Measurements from ENCODE around the gene TUBB3.
A peak's percentile ranks its signal among the peaks of the same experiment; 100 is the strongest.
"Not testable (repeated sequence)": the region's sequence is repeated elsewhere in the genome, so short reads cannot be mapped to it uniquely, and the experiment has no call there.

The TUBB3 gene

DNA sequence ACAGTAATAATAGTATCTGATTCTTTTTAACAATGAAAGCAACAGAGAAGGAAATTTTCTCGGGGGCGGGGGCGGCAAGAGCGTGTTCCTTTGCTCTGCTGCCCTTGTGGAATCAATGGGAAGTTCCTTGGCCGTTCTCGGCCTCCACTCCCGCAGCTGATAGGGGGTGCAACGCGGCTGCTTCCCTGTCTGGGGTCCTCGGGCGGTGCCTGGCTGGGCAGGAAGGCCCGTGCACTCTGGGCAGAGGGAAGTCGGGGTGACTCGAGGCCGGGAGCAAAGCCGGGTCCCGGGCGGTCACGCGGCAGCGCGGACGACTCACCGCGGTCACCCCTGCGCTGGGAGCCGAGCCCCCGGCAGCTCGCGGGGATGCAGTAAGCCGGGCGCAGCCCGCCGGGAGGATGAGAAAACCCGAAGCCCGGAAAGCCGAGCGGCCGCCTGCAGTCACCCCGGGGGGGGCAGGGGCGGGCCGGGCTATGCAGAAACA lies 2.5 kb downstream of the TUBB3 start:
- peaks cover 40% of the 10 kb centered on the region for H3K36me3 ChIP-seq
- DNase-seq, result peak; percentile 48
- H3K9me3 ChIP-seq, result no peaks in the 10 kb centered on the region
- H3K27me3 ChIP-seq, result no peaks in the 10 kb centered on the region
- H3K4me1 ChIP-seq, result peaks cover 8% of the 10 kb centered on the region
- H3K4me3 ChIP-seq (ENCODE audit: low read depth, low read length), result peak overlapping the region; percentile 90
- TF ChIP-seq, protein P1, sequence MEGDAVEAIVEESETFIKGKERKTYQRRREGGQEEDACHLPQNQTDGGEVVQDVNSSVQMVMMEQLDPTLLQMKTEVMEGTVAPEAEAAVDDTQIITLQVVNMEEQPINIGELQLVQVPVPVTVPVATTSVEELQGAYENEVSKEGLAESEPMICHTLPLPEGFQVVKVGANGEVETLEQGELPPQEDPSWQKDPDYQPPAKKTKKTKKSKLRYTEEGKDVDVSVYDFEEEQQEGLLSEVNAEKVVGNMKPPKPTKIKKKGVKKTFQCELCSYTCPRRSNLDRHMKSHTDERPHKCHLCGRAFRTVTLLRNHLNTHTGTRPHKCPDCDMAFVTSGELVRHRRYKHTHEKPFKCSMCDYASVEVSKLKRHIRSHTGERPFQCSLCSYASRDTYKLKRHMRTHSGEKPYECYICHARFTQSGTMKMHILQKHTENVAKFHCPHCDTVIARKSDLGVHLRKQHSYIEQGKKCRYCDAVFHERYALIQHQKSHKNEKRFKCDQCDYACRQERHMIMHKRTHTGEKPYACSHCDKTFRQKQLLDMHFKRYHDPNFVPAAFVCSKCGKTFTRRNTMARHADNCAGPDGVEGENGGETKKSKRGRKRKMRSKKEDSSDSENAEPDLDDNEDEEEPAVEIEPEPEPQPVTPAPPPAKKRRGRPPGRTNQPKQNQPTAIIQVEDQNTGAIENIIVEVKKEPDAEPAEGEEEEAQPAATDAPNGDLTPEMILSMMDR (IDR thresholded peaks at IDR 0.05; ENCODE audit: low read depth, low read length), result no peak

DNA sequence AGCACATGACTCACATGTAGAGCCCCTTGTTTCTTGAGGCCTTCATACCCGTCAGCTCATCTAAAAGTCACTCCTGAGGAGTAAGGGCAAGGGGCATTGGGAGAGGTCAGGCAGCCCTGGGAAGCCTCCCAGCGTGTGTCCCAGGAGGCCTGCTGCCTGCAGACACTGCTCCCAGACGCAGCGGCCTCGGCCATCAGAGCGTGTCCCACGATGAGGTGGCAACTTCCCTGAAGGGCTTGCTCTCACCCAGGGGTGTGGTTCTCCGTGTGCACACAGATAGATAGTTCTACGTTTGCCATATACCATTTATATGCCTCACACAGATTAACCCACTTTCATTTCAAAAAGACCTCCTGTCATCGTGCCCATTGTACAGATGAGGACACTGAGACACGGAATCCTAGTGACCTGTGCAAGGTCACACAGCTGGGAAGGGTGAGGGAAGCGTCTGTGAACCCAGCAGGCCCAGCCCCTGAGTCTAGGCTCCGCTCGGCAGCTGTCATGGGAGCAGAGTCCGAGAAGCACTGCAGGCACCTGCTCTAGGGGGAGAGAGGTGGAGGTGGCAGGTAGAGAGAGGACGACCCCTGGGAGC lies 8.3 kb downstream of the TUBB3 start:
- Histone ChIP-seq H3K9me3 (no peaks in the 10 kb centered on the region), H3K27me3 (no peaks in the 10 kb centered on the region), H3K4me3 (ENCODE audit: low read depth, low read length) (no peak overlapping the region), H3K36me3 (peaks cover 91% of the 10 kb centered on the region), H3K4me1 (no peaks in the 10 kb centered on the region)
- no peak for DNase-seq
- TF ChIP-seq, protein P1 (IDR thresholded peaks at IDR 0.05; ENCODE audit: low read depth, low read length), result no peak

DNA sequence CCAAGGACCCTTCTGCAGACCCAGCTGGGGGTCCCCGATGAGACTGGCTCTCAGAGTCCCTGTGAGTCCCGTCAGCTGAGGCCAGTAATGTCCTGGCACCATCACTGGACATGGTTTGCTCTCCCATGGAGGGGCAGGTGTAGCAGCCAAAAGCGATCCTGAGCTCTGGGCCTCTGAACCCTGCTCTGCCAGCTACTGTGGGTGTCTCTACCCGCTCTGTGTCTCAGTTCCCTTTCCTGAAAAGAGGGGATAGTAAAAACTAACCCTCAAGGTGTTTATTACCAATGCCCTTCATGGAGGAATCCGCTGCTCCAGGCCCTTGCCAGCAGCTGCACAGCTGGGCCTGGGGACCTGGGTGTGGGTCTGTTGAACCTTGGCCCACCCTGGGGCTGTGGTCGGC lies 8.8 kb downstream of the TUBB3 start:
- H3K27me3 ChIP-seq, result no peaks in the 10 kb centered on the region
- peaks cover 91% of the 10 kb centered on the region for H3K36me3 ChIP-seq
- H3K4me1 ChIP-seq, result no peaks in the 10 kb centered on the region
- H3K9me3 ChIP-seq, result no peaks in the 10 kb centered on the region
- DNase-seq, result no peak
- no peak overlapping the region for H3K4me3 ChIP-seq (ENCODE audit: low read depth, low read length)
- TF ChIP-seq, protein P1 (IDR thresholded peaks at IDR 0.05; ENCODE audit: low read depth, low read length), result no peak

DNA sequence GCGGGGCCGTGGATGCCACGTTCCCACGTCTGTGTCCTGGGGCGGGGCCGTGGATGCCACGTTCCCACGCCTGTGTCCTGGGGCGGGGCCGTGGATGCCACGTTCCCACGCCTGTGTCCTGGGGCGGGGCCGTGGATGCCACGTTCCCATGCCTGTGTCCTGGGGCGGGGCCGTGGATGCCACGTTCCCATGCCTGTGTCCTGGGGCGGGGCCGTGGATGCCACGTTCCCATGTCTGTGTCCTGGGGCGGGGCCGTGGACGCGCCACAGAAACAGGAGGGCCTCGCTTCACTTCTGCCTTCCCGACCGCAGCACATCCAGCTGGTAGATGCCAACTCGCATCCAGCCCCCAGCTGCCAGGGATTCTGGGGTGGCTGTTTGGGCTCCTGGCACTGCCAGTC lies 10.9 kb downstream of the TUBB3 start:
- not testable (repeated sequence) for H3K4me1 ChIP-seq; H3K27me3 ChIP-seq; DNase-seq; H3K9me3 ChIP-seq; H3K4me3 ChIP-seq (ENCODE audit: low read depth, low read length)
- H3K36me3 ChIP-seq, result peaks cover 83% of the 10 kb centered on the region

DNA sequence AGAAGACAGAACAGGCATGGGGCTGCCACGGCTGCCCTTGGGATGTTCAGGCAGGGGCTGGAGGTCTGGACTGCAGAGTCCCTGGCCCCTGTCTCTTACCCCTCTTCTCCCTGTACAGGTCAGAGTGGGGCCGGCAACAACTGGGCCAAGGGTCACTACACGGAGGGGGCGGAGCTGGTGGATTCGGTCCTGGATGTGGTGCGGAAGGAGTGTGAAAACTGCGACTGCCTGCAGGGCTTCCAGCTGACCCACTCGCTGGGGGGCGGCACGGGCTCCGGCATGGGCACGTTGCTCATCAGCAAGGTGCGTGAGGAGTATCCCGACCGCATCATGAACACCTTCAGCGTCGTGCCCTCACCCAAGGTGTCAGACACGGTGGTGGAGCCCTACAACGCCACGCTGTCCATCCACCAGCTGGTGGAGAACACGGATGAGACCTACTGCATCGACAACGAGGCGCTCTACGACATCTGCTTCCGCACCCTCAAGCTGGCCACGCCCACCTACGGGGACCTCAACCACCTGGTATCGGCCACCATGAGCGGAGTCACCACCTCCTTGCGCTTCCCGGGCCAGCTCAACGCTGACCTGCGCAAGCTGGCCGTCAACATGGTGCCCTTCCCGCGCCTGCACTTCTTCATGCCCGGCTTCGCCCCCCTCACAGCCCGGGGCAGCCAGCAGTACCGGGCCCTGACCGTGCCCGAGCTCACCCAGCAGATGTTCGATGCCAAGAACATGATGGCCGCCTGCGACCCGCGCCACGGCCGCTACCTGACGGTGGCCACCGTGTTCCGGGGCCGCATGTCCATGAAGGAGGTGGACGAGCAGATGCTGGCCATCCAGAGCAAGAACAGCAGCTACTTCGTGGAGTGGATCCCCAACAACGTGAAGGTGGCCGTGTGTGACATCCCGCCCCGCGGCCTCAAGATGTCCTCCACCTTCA lies 11.7 kb downstream of the TUBB3 start:
- Histone ChIP-seq H3K9me3 (no peaks in the 10 kb centered on the region), H3K4me3 (ENCODE audit: low read depth, low read length) (no peak overlapping the region), H3K27me3 (no peaks in the 10 kb centered on the region), H3K4me1 (no peaks in the 10 kb centered on the region), H3K36me3 (peaks cover 74% of the 10 kb centered on the region)
- no peak for DNase-seq
- TF ChIP-seq, protein P1 (IDR thresholded peaks at IDR 0.05; ENCODE audit: low read depth, low read length), result no peak

DNA sequence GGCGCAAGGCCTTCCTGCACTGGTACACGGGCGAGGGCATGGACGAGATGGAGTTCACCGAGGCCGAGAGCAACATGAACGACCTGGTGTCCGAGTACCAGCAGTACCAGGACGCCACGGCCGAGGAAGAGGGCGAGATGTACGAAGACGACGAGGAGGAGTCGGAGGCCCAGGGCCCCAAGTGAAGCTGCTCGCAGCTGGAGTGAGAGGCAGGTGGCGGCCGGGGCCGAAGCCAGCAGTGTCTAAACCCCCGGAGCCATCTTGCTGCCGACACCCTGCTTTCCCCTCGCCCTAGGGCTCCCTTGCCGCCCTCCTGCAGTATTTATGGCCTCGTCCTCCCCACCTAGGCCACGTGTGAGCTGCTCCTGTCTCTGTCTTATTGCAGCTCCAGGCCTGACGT lies 12.5 kb downstream of the TUBB3 start:
- H3K27me3 ChIP-seq; H3K9me3 ChIP-seq; H3K4me3 ChIP-seq (ENCODE audit: low read depth, low read length); DNase-seq; H3K4me1 ChIP-seq: not testable (repeated sequence)
- peaks cover 67% of the 10 kb centered on the region for H3K36me3 ChIP-seq

DNA sequence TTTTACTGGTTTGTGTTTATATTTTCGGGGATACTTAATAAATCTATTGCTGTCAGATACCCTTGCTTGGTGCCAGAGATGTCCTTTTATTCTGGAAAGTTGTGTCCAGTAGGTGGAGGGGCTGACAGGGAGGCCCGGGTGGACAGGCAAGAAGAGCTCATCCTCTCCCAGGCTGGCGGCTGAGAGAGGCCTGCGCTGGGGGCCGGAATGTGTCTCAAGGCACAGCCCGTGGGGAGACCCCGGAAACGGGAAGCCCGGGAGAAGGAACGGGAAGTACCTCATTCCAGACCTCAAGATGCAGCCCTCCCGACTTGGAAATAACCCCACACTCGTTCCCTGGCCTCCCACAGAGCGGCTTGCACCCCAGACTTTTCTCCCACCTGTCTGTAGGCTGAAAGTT lies 12.9 kb downstream of the TUBB3 start:
- Histone ChIP-seq H3K27me3 (no peaks in the 10 kb centered on the region), H3K9me3 (no peaks in the 10 kb centered on the region), H3K36me3 (peaks cover 62% of the 10 kb centered on the region), H3K4me1 (no peaks in the 10 kb centered on the region), H3K4me3 (ENCODE audit: low read depth, low read length) (no peak overlapping the region)
- DNase-seq, result no peak
- TF ChIP-seq, protein P1 (IDR thresholded peaks at IDR 0.05; ENCODE audit: low read depth, low read length), result no peak
